CD4-positive, CD25-positive, alpha-beta regulatory T cell (primary cell): Measurements from ENCODE around the gene MEF2A. TPM values are rescaled to one million over a fixed set of nuclear protein-coding genes. Genes with fewer than 3 reads are reported as not detected.
A peak's percentile ranks its signal among the peaks of the same experiment; 100 is the strongest.

Experiments
- ATAC-seq, 2 donors: fragments of 150-1000 bp; cut with Tn5 transposase; one replicate each; pipeline ENCODE4 v1.10.0; 2021; ENCODE audit warnings: low read depth in 2 of 2, moderate number of reproducible peaks in 2 of 2, moderate library complexity in 1 of 2
- DNase-seq, 3 donors: peaks; one replicate each; pipeline versions ENCODE4 v3.0.0 to v3.0.0-alpha.2; 2012 to 2022; ENCODE audit warnings: mixed read lengths in 1 of 3
- H3K27ac ChIP-seq: one replicate; pipeline ENCODE4 v1.7.0; 2013; ENCODE audit warnings: mild to moderate bottlenecking, low read length; ENCODE audit not compliant: insufficient read depth, poor library complexity, severe bottlenecking
- H3K27me3 ChIP-seq: one replicate; pipeline ENCODE4 v1.7.0; 2013; ENCODE audit warnings: low read length; ENCODE audit not compliant: control insufficient read depth, insufficient read depth
- H3K36me3 ChIP-seq: one replicate; pipeline ENCODE4 v1.7.0; 2013; ENCODE audit warnings: mild to moderate bottlenecking, low read length, moderate library complexity; ENCODE audit not compliant: control insufficient read depth, insufficient read depth
- H3K4me1 ChIP-seq: 2 replicates; pipeline ENCODE4 v1.7.0; 2013; ENCODE audit warnings: mild to moderate bottlenecking, low read length; ENCODE audit not compliant: insufficient read depth, control insufficient read depth, poor library complexity, severe bottlenecking
- H3K4me3 ChIP-seq: one replicate; pipeline ENCODE4 v1.7.0; 2013; ENCODE audit warnings: low read depth, mild to moderate bottlenecking, low read length, moderate library complexity
- H3K9me3 ChIP-seq, 2 experiments: 1 replicate in 1 of 2; 2 replicates in 1 of 2; pipeline ENCODE4 v1.7.0; 2013; ENCODE audit warnings: low read length in 2 of 2, mild to moderate bottlenecking in 1 of 2, moderate library complexity in 1 of 2; ENCODE audit not compliant: control insufficient read depth in 2 of 2
- H3K27ac Mint-ChIP-seq, 3 donors: one replicate each; pipeline ENCODE4 v1.8.0; 2020 to 2022; ENCODE audit warnings: mild to moderate bottlenecking in 3 of 3, mixed read lengths in 3 of 3, moderate library complexity in 2 of 3
- H3K27me3 Mint-ChIP-seq: one replicate; pipeline ENCODE4 v1.8.0; 2022; ENCODE audit warnings: mild to moderate bottlenecking, mixed read lengths
- H3K36me3 Mint-ChIP-seq: one replicate; pipeline ENCODE4 v1.8.0; 2020; ENCODE audit warnings: mixed read lengths
- H3K4me1 Mint-ChIP-seq, 4 donors: one replicate each; pipeline ENCODE4 v1.8.0; 2020 to 2022; ENCODE audit warnings: mixed read lengths in 4 of 4, mild to moderate bottlenecking in 1 of 4
- H3K4me3 Mint-ChIP-seq, 4 donors: one replicate each; pipeline ENCODE4 v1.8.0; 2020 to 2022; ENCODE audit warnings: mild to moderate bottlenecking in 4 of 4, mixed read lengths in 4 of 4, moderate library complexity in 3 of 4
- H3K9me3 Mint-ChIP-seq, 7 donors: one replicate each; pipeline ENCODE4 v1.8.0; 2020 to 2022; ENCODE audit warnings: mixed read lengths in 7 of 7, mild to moderate bottlenecking in 3 of 7, moderate library complexity in 2 of 7
- polyA plus RNA-seq, 4 donors: library from polyadenylated mRNA; unstranded; fragments of 300-500 nt; fragmentation: Illumina TruSeq; gene quantifications; one replicate each; pipeline ENCODE4 v1.2.3, GENCODE V29; 2021
- total RNA-seq: library from RNA; stranded (reverse); gene quantifications from one replicate; pipeline ENCODE4 v1.2.3, GENCODE V29; 2022

MEF2A gene
- total and polyA plus RNA-seq, 5 donors from 2014 or later: 7.2 to 24.2 (median 10.3) TPM

DNA sequence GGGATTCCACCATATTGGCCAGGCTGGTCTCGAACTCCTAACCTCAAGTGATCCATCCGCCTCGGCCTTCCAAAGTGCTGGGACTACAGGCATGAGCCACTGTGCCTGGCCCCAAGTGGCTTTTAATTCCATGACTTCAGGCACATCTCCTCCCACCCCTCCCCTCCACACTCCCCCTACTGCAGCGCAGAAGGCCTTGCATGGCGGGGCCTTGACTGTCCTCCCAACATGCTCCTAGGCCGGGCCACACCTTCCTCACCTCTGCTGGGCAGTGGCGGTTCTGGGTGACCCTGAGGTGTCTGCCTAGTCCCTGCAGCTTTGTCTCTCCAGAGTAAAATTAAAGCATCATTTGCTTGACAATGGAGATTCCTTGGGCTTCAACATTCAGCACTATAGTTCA is 160.5 kb downstream of the MEF2A start:
- ATAC-seq: no peak
- Histone ChIP-seq H3K27ac (no peak overlapping the region), H3K27me3 (no peaks in the 10 kb centered on the region), H3K4me3 (no peak overlapping the region), H3K36me3 (peaks cover 12% of the 10 kb centered on the region), H3K4me1 (no peaks in the 10 kb centered on the region), H3K9me3 (no peaks in the 10 kb centered on the region)
- H3K9me3 Mint-ChIP-seq: no peaks in the 10 kb centered on the region
- no peak for DNase-seq
- H3K36me3 Mint-ChIP-seq: peaks cover 7% of the 10 kb centered on the region
- peak overlapping the region in 1 of 4 donors; percentile 52 for H3K4me3 Mint-ChIP-seq
- no peaks in the 10 kb centered on the region for H3K27me3 Mint-ChIP-seq
- peaks cover 9 to 24% (median 17%) of the 10 kb centered on the region in 4 donors for H3K4me1 Mint-ChIP-seq
- no peak overlapping the region for H3K27ac Mint-ChIP-seq

GRCh38 chr15:99727330-99727729 is 161.5 kb downstream of the MEF2A start:
- no peak for DNase-seq
- H3K27me3 Mint-ChIP-seq: no peaks in the 10 kb centered on the region
- no peak for ATAC-seq
- Histone ChIP-seq H3K9me3 (no peaks in the 10 kb centered on the region), H3K27me3 (no peaks in the 10 kb centered on the region), H3K36me3 (peaks cover 12% of the 10 kb centered on the region), H3K27ac (no peak overlapping the region), H3K4me1 (peaks cover 4% of the 10 kb centered on the region), H3K4me3 (no peak overlapping the region)
- no peak overlapping the region for H3K4me3 Mint-ChIP-seq
- peaks cover 7% of the 10 kb centered on the region for H3K36me3 Mint-ChIP-seq
- H3K4me1 Mint-ChIP-seq: peaks cover 15 to 24% (median 17%) of the 10 kb centered on the region in 4 donors
- no peaks in the 10 kb centered on the region for H3K9me3 Mint-ChIP-seq
- no peak overlapping the region for H3K27ac Mint-ChIP-seq

GRCh38 chr15:99727733-99728132 is 161.9 kb downstream of the MEF2A start:
- H3K36me3 Mint-ChIP-seq: peaks cover 7% of the 10 kb centered on the region
- no peaks in the 10 kb centered on the region for H3K9me3 ChIP-seq
- ATAC-seq (no peak), DNase-seq (no peak)
- H3K27ac Mint-ChIP-seq: no peak overlapping the region
- no peaks in the 10 kb centered on the region for H3K9me3 Mint-ChIP-seq
- peak overlapping the region in 1 of 4 donors; percentile 58 for H3K4me3 Mint-ChIP-seq
- H3K4me3 ChIP-seq: no peak overlapping the region
- no peaks in the 10 kb centered on the region for H3K27me3 ChIP-seq
- no peaks in the 10 kb centered on the region for H3K27me3 Mint-ChIP-seq
- H3K4me1 Mint-ChIP-seq: peaks cover 16 to 23% (median 18%) of the 10 kb centered on the region in 4 donors
- H3K4me1 ChIP-seq: peaks cover 8% of the 10 kb centered on the region
- no peak overlapping the region for H3K27ac ChIP-seq
- H3K36me3 ChIP-seq: peaks cover 12% of the 10 kb centered on the region

DNA sequence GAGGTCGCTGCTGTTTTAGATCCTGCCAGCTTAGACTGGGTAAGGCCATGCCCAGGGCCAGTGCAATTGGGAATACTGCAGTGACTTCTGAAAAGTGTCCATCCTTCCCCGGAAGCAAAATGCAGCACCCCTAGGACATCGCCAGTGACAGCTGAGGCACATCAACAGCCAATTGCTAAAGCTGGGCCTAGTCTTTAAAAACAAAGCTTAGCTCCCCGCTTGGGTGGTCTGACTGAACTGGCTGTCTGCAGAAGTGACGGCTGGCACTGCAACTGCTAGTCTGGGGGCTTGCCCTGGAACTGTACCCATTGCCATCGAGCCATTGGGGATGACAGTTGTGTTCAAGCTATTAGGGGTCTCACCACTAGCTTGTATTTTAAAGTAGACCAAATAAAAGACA is 163.1 kb downstream of the MEF2A start:
- H3K27me3 Mint-ChIP-seq: peaks cover 6% of the 10 kb centered on the region
- no peak overlapping the region for H3K27ac ChIP-seq
- ATAC-seq (no peak), DNase-seq (no peak)
- peaks cover 13 to 21% (median 18%) of the 10 kb centered on the region in 4 donors for H3K4me1 Mint-ChIP-seq
- no peaks in the 10 kb centered on the region for H3K27me3 ChIP-seq
- H3K9me3 ChIP-seq: no peaks in the 10 kb centered on the region
- no peak overlapping the region for H3K4me3 ChIP-seq
- no peak overlapping the region for H3K27ac Mint-ChIP-seq
- H3K36me3 Mint-ChIP-seq: peaks cover 7% of the 10 kb centered on the region
- H3K36me3 ChIP-seq: peaks cover 12% of the 10 kb centered on the region
- H3K4me1 ChIP-seq: peaks cover 15% of the 10 kb centered on the region
- H3K4me3 Mint-ChIP-seq: no peak overlapping the region
- no peaks in the 10 kb centered on the region for H3K9me3 Mint-ChIP-seq

DNA sequence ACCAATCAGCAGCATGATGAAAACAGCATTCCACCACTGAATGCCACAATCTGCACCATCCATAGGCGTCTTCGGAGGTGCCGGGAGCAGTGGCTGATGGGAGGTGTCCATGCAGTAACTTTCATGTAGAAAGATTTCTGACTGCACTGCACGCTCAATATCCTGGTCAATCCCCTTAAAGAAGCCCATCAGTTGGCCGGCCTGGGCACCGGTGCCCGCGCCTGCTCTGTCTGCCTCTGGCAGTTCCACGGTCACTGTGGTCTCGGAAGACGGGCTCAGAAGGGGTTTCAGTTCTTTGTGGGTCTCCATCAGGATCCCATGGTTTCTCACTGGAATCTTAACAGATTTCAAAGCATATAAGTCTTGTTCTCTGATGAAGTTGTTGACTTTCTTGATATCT is 163.5 kb downstream of the MEF2A start:
- peaks cover 6% of the 10 kb centered on the region for H3K27me3 Mint-ChIP-seq
- H3K4me1 Mint-ChIP-seq: peaks cover 12 to 21% (median 17%) of the 10 kb centered on the region in 4 donors
- no peaks in the 10 kb centered on the region for H3K9me3 Mint-ChIP-seq
- DNase-seq (no peak), ATAC-seq (no peak)
- H3K4me3 Mint-ChIP-seq: no peak overlapping the region
- Histone ChIP-seq H3K27ac (no peak overlapping the region), H3K4me3 (no peak overlapping the region), H3K4me1 (peaks cover 15% of the 10 kb centered on the region), H3K36me3 (peaks cover 12% of the 10 kb centered on the region), H3K27me3 (no peaks in the 10 kb centered on the region), H3K9me3 (no peaks in the 10 kb centered on the region)
- no peak overlapping the region for H3K27ac Mint-ChIP-seq
- peaks cover 7% of the 10 kb centered on the region for H3K36me3 Mint-ChIP-seq

DNA sequence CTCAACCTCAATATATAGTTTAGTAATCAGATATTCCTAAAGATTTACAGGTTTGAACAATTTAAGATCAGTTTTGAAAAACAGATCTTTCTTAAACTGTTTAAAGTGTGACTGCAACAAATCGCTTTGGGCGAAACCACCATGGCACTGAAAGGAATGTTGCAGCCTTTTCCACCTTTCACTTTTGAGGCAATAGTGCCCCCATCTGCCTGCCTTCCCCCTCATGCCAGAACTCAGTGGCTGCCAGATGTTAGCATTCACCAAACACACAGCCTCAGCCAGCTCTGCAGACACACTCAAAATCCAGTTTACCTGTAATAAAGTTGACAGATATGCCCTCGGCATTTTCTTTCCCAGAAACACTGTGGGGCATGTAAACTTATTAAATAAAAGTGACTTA is 164.1 kb downstream of the MEF2A start:
- H3K4me1 ChIP-seq: peaks cover 15% of the 10 kb centered on the region
- no peak for ATAC-seq
- DNase-seq: peak in 1 of 3 donors; percentile 21
- Mint-ChIP-seq H3K4me3 (peak overlapping the region in 2 of 4 donors; percentile 21 to 74), H3K4me1 (peaks cover 12 to 21% (median 17%) of the 10 kb centered on the region in 4 donors), H3K27me3 (peaks cover 6% of the 10 kb centered on the region), H3K9me3 (no peaks in the 10 kb centered on the region), H3K27ac (no peak overlapping the region), H3K36me3 (peaks cover 7% of the 10 kb centered on the region)
- H3K4me3 ChIP-seq: no peak overlapping the region
- H3K36me3 ChIP-seq: peaks cover 12% of the 10 kb centered on the region
- no peaks in the 10 kb centered on the region for H3K9me3 ChIP-seq
- no peaks in the 10 kb centered on the region for H3K27me3 ChIP-seq
- H3K27ac ChIP-seq: no peak overlapping the region

- Mint-ChIP-seq H3K27me3 (peaks cover 11% of the 10 kb centered on the region), H3K36me3 (peaks cover 6% of the 10 kb centered on the region), H3K27ac (no peak overlapping the region), H3K9me3 (no peaks in the 10 kb centered on the region), H3K4me1 (peaks cover 12 to 21% (median 17%) of the 10 kb centered on the region in 4 donors), H3K4me3 (peak overlapping the region; percentile 90 to 96 (median 92))
- no peaks in the 10 kb centered on the region for H3K9me3 ChIP-seq
- no peaks in the 10 kb centered on the region for H3K27me3 ChIP-seq
- DNase-seq (no peak), ATAC-seq (no peak)
- H3K4me3 ChIP-seq: peak overlapping the region; percentile 75
- H3K4me1 ChIP-seq: peaks cover 15% of the 10 kb centered on the region
- peaks cover 12% of the 10 kb centered on the region for H3K36me3 ChIP-seq
- no peak overlapping the region for H3K27ac ChIP-seq
These were observed 165.7 kb downstream of the MEF2A start for GRCh38 chr15:99731336-99732123.
